ENCODE data around the gene B3GALT5. TPM values are rescaled to one million over a fixed set of nuclear protein-coding genes. Genes with fewer than 3 reads are reported as not detected.

B3GALT5 gene
- total RNA-seq, 1 experiment from 2014 or later = 0.18 TPM

- ChIA-PET CTCF (no interaction called here), POLR2A (no interaction called here)
- Histone ChIP-seq H3K27me3 (replicated peaks; ENCODE audit: control insufficient read depth, insufficient read depth, low read length) (no peaks in the 10 kb centered on the region), H3K9me3 (no peaks in the 10 kb centered on the region), H3K4me1 (peaks cover 15% of the 10 kb centered on the region), H3K4me3 (ENCODE audit: low read depth, low read length) (no peak overlapping the region), H3K36me3 (ENCODE audit: control insufficient read depth, insufficient read depth, low read length) (no peaks in the 10 kb centered on the region)
- TF ChIP-seq, protein P1, sequence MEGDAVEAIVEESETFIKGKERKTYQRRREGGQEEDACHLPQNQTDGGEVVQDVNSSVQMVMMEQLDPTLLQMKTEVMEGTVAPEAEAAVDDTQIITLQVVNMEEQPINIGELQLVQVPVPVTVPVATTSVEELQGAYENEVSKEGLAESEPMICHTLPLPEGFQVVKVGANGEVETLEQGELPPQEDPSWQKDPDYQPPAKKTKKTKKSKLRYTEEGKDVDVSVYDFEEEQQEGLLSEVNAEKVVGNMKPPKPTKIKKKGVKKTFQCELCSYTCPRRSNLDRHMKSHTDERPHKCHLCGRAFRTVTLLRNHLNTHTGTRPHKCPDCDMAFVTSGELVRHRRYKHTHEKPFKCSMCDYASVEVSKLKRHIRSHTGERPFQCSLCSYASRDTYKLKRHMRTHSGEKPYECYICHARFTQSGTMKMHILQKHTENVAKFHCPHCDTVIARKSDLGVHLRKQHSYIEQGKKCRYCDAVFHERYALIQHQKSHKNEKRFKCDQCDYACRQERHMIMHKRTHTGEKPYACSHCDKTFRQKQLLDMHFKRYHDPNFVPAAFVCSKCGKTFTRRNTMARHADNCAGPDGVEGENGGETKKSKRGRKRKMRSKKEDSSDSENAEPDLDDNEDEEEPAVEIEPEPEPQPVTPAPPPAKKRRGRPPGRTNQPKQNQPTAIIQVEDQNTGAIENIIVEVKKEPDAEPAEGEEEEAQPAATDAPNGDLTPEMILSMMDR (IDR thresholded peaks at IDR 0.05; ENCODE audit: insufficient read depth in 1 of 2, low read depth in 1 of 2, low read length in 1 of 2, severe bottlenecking in 1 of 2, unreplicated experiment in 1 of 2) = no peak
- Mint-ChIP-seq H3K4me1 (ENCODE audit: low read depth, unreplicated experiment) (peaks cover 24% of the 10 kb centered on the region), H3K27me3 (ENCODE audit: insufficient read depth, unreplicated experiment) (no peaks in the 10 kb centered on the region), H3K27ac (ENCODE audit: unreplicated experiment) (no peak overlapping the region), H3K4me3 (ENCODE audit: unreplicated experiment) (no peak overlapping the region), H3K9me3 (ENCODE audit: unreplicated experiment) (no peaks in the 10 kb centered on the region), H3K36me3 (ENCODE audit: insufficient read depth, unreplicated experiment) (no peaks in the 10 kb centered on the region)
- DNase-seq = no peak
- BruUV-seq (replicated peaks) = no TSS peak
- intact Hi-C loops (cut with micrococcal nuclease; ENCODE audit: unreplicated experiment) = no loop called here
These were observed 28.0 kb downstream of the B3GALT5 start for GRCh38 chr21:39640754-39641153.

GRCh38 chr21:39641827-39642450 lies 29.2 kb downstream of the B3GALT5 start:
- intact Hi-C loops (cut with micrococcal nuclease; ENCODE audit: unreplicated experiment) = no loop called here
- Histone ChIP-seq H3K36me3 (ENCODE audit: control insufficient read depth, insufficient read depth, low read length) (no peaks in the 10 kb centered on the region), H3K4me1 (peaks cover 15% of the 10 kb centered on the region), H3K9me3 (no peaks in the 10 kb centered on the region), H3K4me3 (ENCODE audit: low read depth, low read length) (no peak overlapping the region), H3K27me3 (replicated peaks; ENCODE audit: control insufficient read depth, insufficient read depth, low read length) (no peaks in the 10 kb centered on the region)
- DNase-seq = no peak
- H3K9me3 Mint-ChIP-seq (ENCODE audit: unreplicated experiment) = no peaks in the 10 kb centered on the region
- no peaks in the 10 kb centered on the region for H3K27me3 Mint-ChIP-seq (ENCODE audit: insufficient read depth, unreplicated experiment)
- TF ChIP-seq, protein P1 (IDR thresholded peaks at IDR 0.05; ENCODE audit: insufficient read depth in 1 of 2, low read depth in 1 of 2, low read length in 1 of 2, severe bottlenecking in 1 of 2, unreplicated experiment in 1 of 2) = no peak
- ChIA-PET POLR2A (no interaction called here), CTCF (no interaction called here)
- BruUV-seq (replicated peaks) = no TSS peak
- no peak overlapping the region for H3K27ac Mint-ChIP-seq (ENCODE audit: unreplicated experiment)
- H3K36me3 Mint-ChIP-seq (ENCODE audit: insufficient read depth, unreplicated experiment) = no peaks in the 10 kb centered on the region
- H3K4me1 Mint-ChIP-seq (ENCODE audit: low read depth, unreplicated experiment) = peaks cover 24% of the 10 kb centered on the region
- no peak overlapping the region for H3K4me3 Mint-ChIP-seq (ENCODE audit: unreplicated experiment)

- no peak overlapping the region for H3K27ac Mint-ChIP-seq (ENCODE audit: unreplicated experiment)
- Histone ChIP-seq H3K4me1 (peaks cover 15% of the 10 kb centered on the region), H3K9me3 (no peaks in the 10 kb centered on the region), H3K27me3 (replicated peaks; ENCODE audit: control insufficient read depth, insufficient read depth, low read length) (no peaks in the 10 kb centered on the region), H3K36me3 (ENCODE audit: control insufficient read depth, insufficient read depth, low read length) (no peaks in the 10 kb centered on the region), H3K4me3 (ENCODE audit: low read depth, low read length) (no peak overlapping the region)
- H3K4me3 Mint-ChIP-seq (ENCODE audit: unreplicated experiment) = no peak overlapping the region
- no peak for DNase-seq
- peaks cover 12% of the 10 kb centered on the region for H3K4me1 Mint-ChIP-seq (ENCODE audit: low read depth, unreplicated experiment)
- intact Hi-C loops (cut with micrococcal nuclease; ENCODE audit: unreplicated experiment) = no loop called here
- H3K9me3 Mint-ChIP-seq (ENCODE audit: unreplicated experiment) = peaks cover 6% of the 10 kb centered on the region
- ChIA-PET POLR2A (no interaction called here), CTCF (interaction anchor here (0.6 kb wide), 1 partner anchor 1517 kb away, joined by 3 read pairs; no protein-coding TSS in a partner anchor)
- no peaks in the 10 kb centered on the region for H3K27me3 Mint-ChIP-seq (ENCODE audit: insufficient read depth, unreplicated experiment)
- BruUV-seq (replicated peaks) = no TSS peak
- no peaks in the 10 kb centered on the region for H3K36me3 Mint-ChIP-seq (ENCODE audit: insufficient read depth, unreplicated experiment)
- TF ChIP-seq, protein P1 (IDR thresholded peaks at IDR 0.05; ENCODE audit: insufficient read depth in 1 of 2, low read depth in 1 of 2, low read length in 1 of 2, severe bottlenecking in 1 of 2, unreplicated experiment in 1 of 2) = no peak
These were observed 31.4 kb downstream of the B3GALT5 start for GRCh38 chr21:39644062-39644560.
